ENCODE results near the gene HEG1.
A peak's percentile ranks its signal among the peaks of the same experiment; 100 is the strongest.

Gene HEG1

GRCh38 chr3:125062904-125063618, 7.3 kb upstream of the HEG1 start:
- H3K9ac ChIP-seq, result no peak overlapping the region
- H3K27ac ChIP-seq, result no peak overlapping the region

GRCh38 chr3:125061646-125062045, 5.8 kb upstream of the HEG1 start:
- Histone ChIP-seq H3K27ac (peak overlapping the region; percentile 47), H3K36me3 (ENCODE audit: control insufficient read depth, insufficient read depth, low read length) (no peaks in the 10 kb centered on the region)

More at GRCh38 chr3:125062904-125063618, 7.3 kb upstream of the HEG1 start:
- H3K9me3 ChIP-seq (ENCODE audit: control insufficient read depth, low read length), result no peaks in the 10 kb centered on the region
- no peak overlapping the region for H3K4me3 ChIP-seq (ENCODE audit: low read depth, low read length)
- TF ChIP-seq CTCF (IDR thresholded peaks at IDR 0.05), result no peak
- H3K36me3 ChIP-seq (ENCODE audit: control insufficient read depth, insufficient read depth, low read length), result no peaks in the 10 kb centered on the region
- no peaks in the 10 kb centered on the region for H3K79me2 ChIP-seq
- H2AFZ ChIP-seq, result no peak overlapping the region
- peaks cover 24% of the 10 kb centered on the region for H3K4me1 ChIP-seq
- H3K4me2 ChIP-seq (ENCODE audit: low read length), result no peak overlapping the region
- no peaks in the 10 kb centered on the region for H3K27me3 ChIP-seq (ENCODE audit: control insufficient read depth, insufficient read depth, low read length)

DNA sequence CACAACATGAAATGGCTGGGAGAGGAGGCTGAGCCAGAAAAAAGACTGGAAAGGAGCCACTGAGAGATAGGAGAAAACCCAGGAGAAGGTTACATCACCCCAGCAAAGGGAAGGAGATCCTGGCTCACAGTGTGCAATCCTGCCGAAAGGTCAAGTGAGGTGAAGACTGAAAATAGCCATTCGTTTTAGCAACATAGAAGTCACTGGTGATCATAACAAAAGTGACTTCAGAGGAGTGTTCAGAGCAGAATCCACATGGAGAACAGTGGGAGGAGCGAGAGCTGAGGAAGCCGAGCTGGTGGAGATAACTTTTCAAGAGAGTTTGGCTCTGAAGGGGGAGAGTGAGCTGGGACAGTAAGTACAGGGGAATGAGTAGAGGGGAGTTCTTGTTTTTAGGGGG, 5.4 kb upstream of the HEG1 start:
- Histone ChIP-seq H2AFZ (peak overlapping the region; percentile 35), H3K4me1 (peaks cover 27% of the 10 kb centered on the region), H3K27ac (peak overlapping the region; percentile 47), H3K9ac (no peak overlapping the region), H3K4me2 (ENCODE audit: low read length) (no peak overlapping the region), H3K4me3 (ENCODE audit: low read depth, low read length) (no peak overlapping the region), H3K27me3 (ENCODE audit: control insufficient read depth, insufficient read depth, low read length) (no peaks in the 10 kb centered on the region), H3K79me2 (no peaks in the 10 kb centered on the region), H3K36me3 (ENCODE audit: control insufficient read depth, insufficient read depth, low read length) (no peaks in the 10 kb centered on the region), H3K9me3 (ENCODE audit: control insufficient read depth, low read length) (no peaks in the 10 kb centered on the region)
- TF ChIP-seq CTCF (IDR thresholded peaks at IDR 0.05), result no peak

More at GRCh38 chr3:125061646-125062045, 5.8 kb upstream of the HEG1 start:
- H3K4me2 ChIP-seq (ENCODE audit: low read length), result no peak overlapping the region
- H2AFZ ChIP-seq, result peak overlapping the region; percentile 35
- H3K9me3 ChIP-seq (ENCODE audit: control insufficient read depth, low read length), result no peaks in the 10 kb centered on the region
- no peak overlapping the region for H3K4me3 ChIP-seq (ENCODE audit: low read depth, low read length)
- H3K27me3 ChIP-seq (ENCODE audit: control insufficient read depth, insufficient read depth, low read length), result no peaks in the 10 kb centered on the region
- peaks cover 24% of the 10 kb centered on the region for H3K4me1 ChIP-seq
- H3K9ac ChIP-seq, result no peak overlapping the region
- no peaks in the 10 kb centered on the region for H3K79me2 ChIP-seq
- no peak for TF ChIP-seq CTCF (IDR thresholded peaks at IDR 0.05)

- Histone ChIP-seq H3K9ac (no peak overlapping the region), H3K36me3 (ENCODE audit: control insufficient read depth, insufficient read depth, low read length) (no peaks in the 10 kb centered on the region), H3K9me3 (ENCODE audit: control insufficient read depth, low read length) (no peaks in the 10 kb centered on the region), H3K79me2 (no peaks in the 10 kb centered on the region), H3K4me2 (ENCODE audit: low read length) (no peak overlapping the region), H3K4me3 (ENCODE audit: low read depth, low read length) (no peak overlapping the region), H3K27ac (no peak overlapping the region), H2AFZ (no peak overlapping the region), H3K27me3 (ENCODE audit: control insufficient read depth, insufficient read depth, low read length) (no peaks in the 10 kb centered on the region), H3K4me1 (peaks cover 27% of the 10 kb centered on the region)
- TF ChIP-seq CTCF (IDR thresholded peaks at IDR 0.05), result no peak
Measured at GRCh38 chr3:125059488-125060245, 3.9 kb upstream of the HEG1 start.

Data from parathyroid adenoma (tissue), 2 donors.